Lung (tissue), 12 donors: ENCODE measurements around the gene HID1. TPM values are rescaled to one million over a fixed set of nuclear protein-coding genes. Genes with fewer than 3 reads are reported as not detected.

Experiments
- ATAC-seq: fragments of 200-7000 bp; cut with Tn5 transposase; one replicate; pipeline ENCODE4 v1.9.1; 2020; ENCODE audit warnings: moderate number of reproducible peaks; ENCODE audit not compliant: insufficient read depth, low FRiP score
- DNase-seq, 3 donors: peaks; one replicate each; pipeline ENCODE4 v3.0.0-alpha.2; 2013 to 2017
- H3K27ac ChIP-seq, 2 donors: one replicate each; pipeline ENCODE4 v1.5.1; 2013; ENCODE audit warnings: mild to moderate bottlenecking in 2 of 2, moderate library complexity in 2 of 2, control low read depth in 1 of 2, inconsistent platforms in 1 of 2, low read depth in 1 of 2, low read length in 1 of 2
- H3K27me3 ChIP-seq, 3 donors: one replicate each; pipeline ENCODE4 v1.5.1; 2013; ENCODE audit warnings: low read length in 2 of 3; ENCODE audit not compliant: control insufficient read depth in 3 of 3, insufficient read depth in 3 of 3
- H3K36me3 ChIP-seq, 4 donors: one replicate each; pipeline ENCODE4 v1.5.1; 2013; ENCODE audit warnings: low read length in 4 of 4, mild to moderate bottlenecking in 1 of 4, moderate library complexity in 1 of 4; ENCODE audit not compliant: control insufficient read depth in 4 of 4, insufficient read depth in 4 of 4
- H3K4me1 ChIP-seq, 5 donors: one replicate each; pipeline ENCODE4 v1.5.1; 2013; ENCODE audit warnings: low read length in 5 of 5, mild to moderate bottlenecking in 2 of 5, moderate library complexity in 1 of 5; ENCODE audit not compliant: control insufficient read depth in 5 of 5, insufficient read depth in 5 of 5
- H3K4me3 ChIP-seq: one replicate; pipeline ENCODE4 v1.5.1; 2013; ENCODE audit warnings: mild to moderate bottlenecking, control low read depth, moderate library complexity
- H3K9ac ChIP-seq, 2 donors: one replicate each; pipeline ENCODE4 v1.5.1; 2013; ENCODE audit warnings: low read length in 2 of 2, control low read depth in 1 of 2; ENCODE audit not compliant: insufficient read depth in 1 of 2
- H3K9me3 ChIP-seq, 4 donors: one replicate each; pipeline ENCODE4 v1.5.1; 2013; ENCODE audit warnings: low read length in 3 of 4, mild to moderate bottlenecking in 1 of 4, moderate library complexity in 1 of 4; ENCODE audit not compliant: control insufficient read depth in 4 of 4, insufficient read depth in 3 of 4
- WGBS, 2 donors: extraction: QIAGEN DNeasy Blood & Tissue Kit; methylation state at CpG; one replicate each; pipeline ENCODE4 v1.1.7; 2013; 5-methylcytosine and 5-hydroxymethylcytosine counted together
- polyA plus RNA-seq, 2 donors: library from polyadenylated mRNA; stranded (reverse); fragments of 200-250 nt; gene quantifications; one replicate each; pipeline ENCODE4 v1.2.1, GENCODE V29; 2013
- total RNA-seq, 2 donors: library from RNA; depleted of rRNA in 1 of 2; stranded (reverse); fragments of >200 nt in 1 of 2; gene quantifications; one replicate each; pipeline ENCODE4 v1.2.1, GENCODE V29; 2014 to 2021
- TF ChIP-seq, protein P1 (sequence below): IDR thresholded peaks from 2 replicates; pipeline ENCODE4 v1.5.1; 2012; ENCODE audit warnings: mild to moderate bottlenecking; ENCODE audit errors: control extremely low read depth, extremely low read depth
- donor health status: control.
- donor health status: control.
- donor health status: Bipolar disorder and iron deficiency.
- donor health status: healthy.
- donor health status: DM: yes; HTN: yes; CAD: no.

The HID1 gene
- total and polyA plus RNA-seq, 4 donors: 15.2 to 42.1 (median 29.2) TPM

- H3K36me3 ChIP-seq: no peaks in the 10 kb centered on the region
- no peak overlapping the region for H3K27ac ChIP-seq
- no peak for DNase-seq
- H3K27me3 ChIP-seq: peaks cover 0 to 76% (median 27%) of the 10 kb centered on the region in 3 donors
- H3K9me3 ChIP-seq: peaks cover 0 to 3% (median 0%) of the 10 kb centered on the region in 4 donors
- no peak overlapping the region for H3K9ac ChIP-seq
- ATAC-seq: no peak
- H3K4me3 ChIP-seq: no peak overlapping the region
- 69 to 80% methylated on average over 3 of the region's 3 CpGs for WGBS, 2 donors
- peaks cover 0 to 3% (median 0%) of the 10 kb centered on the region in 5 donors for H3K4me1 ChIP-seq
- TF ChIP-seq, protein P1, sequence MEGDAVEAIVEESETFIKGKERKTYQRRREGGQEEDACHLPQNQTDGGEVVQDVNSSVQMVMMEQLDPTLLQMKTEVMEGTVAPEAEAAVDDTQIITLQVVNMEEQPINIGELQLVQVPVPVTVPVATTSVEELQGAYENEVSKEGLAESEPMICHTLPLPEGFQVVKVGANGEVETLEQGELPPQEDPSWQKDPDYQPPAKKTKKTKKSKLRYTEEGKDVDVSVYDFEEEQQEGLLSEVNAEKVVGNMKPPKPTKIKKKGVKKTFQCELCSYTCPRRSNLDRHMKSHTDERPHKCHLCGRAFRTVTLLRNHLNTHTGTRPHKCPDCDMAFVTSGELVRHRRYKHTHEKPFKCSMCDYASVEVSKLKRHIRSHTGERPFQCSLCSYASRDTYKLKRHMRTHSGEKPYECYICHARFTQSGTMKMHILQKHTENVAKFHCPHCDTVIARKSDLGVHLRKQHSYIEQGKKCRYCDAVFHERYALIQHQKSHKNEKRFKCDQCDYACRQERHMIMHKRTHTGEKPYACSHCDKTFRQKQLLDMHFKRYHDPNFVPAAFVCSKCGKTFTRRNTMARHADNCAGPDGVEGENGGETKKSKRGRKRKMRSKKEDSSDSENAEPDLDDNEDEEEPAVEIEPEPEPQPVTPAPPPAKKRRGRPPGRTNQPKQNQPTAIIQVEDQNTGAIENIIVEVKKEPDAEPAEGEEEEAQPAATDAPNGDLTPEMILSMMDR: no peak
These were observed 37.5 kb downstream of the HID1 start for GRCh38 chr17:74935048-74935447.

DNA sequence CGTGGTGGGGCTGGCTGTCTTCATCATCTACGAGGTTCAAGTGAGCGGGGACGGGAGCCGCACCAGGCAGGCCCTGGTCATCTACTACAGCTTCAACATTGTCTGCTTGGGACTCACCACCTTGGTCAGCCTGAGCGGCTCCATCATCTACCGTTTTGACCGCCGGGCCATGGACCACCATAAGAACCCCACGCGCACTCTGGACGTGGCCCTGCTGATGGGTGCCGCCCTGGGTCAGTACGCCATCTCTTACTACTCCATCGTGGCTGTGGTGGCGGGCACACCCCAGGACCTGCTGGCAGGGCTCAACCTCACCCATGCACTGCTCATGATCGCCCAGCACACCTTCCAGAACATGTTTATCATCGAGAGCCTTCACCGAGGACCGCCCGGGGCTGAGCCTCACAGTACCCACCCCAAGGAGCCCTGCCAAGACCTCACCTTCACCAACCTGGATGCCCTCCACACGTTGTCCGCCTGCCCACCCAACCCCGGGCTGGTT, 42.0 kb downstream of the HID1 start:
- ATAC-seq (no peak), DNase-seq (no peak)
- WGBS, 2 donors: 91 to 93% methylated on average over 24 of the region's 24 CpGs
- H3K4me3 ChIP-seq: no peak overlapping the region
- H3K9me3 ChIP-seq: peaks cover 0 to 2% (median 0%) of the 10 kb centered on the region in 4 donors
- H3K9ac ChIP-seq: no peak overlapping the region
- H3K27me3 ChIP-seq: peaks cover 0 to 61% (median 36%) of the 10 kb centered on the region in 3 donors
- no peaks in the 10 kb centered on the region for H3K36me3 ChIP-seq
- TF ChIP-seq, protein P1: no peak
- H3K4me1 ChIP-seq: peaks cover 0 to 2% (median 0%) of the 10 kb centered on the region in 5 donors
- H3K27ac ChIP-seq: no peak overlapping the region

DNA sequence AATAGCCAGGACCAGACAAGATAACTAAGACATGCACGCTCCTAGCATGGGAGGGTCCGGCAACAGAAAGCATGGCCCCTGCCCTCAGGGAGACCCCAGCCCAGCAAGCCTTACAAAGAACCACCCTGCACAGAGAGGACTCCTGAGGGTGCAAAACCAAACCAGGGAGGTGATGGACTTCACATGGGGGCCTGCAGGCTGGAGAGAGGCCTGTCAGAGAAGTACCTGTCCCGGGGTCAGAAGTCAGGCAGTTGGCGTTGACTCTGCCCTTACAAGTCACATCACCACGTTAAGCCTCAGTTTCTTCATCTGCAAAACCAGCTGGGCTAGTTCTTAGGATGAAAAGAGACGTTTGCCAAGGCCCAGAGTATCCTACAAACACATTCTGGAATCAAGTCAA, 43.8 kb downstream of the HID1 start:
- no peak for DNase-seq
- no peak overlapping the region for H3K27ac ChIP-seq
- WGBS, 2 donors: 77 to 84% methylated on average over 6 of the region's 6 CpGs
- peaks cover 0 to 4% (median 0%) of the 10 kb centered on the region in 5 donors for H3K4me1 ChIP-seq
- H3K9ac ChIP-seq: no peak overlapping the region
- TF ChIP-seq, protein P1: no peak
- no peak overlapping the region for H3K4me3 ChIP-seq
- H3K27me3 ChIP-seq: peaks cover 0 to 62% (median 49%) of the 10 kb centered on the region in 3 donors
- no peaks in the 10 kb centered on the region for H3K9me3 ChIP-seq
- no peaks in the 10 kb centered on the region for H3K36me3 ChIP-seq
- ATAC-seq: no peak

- DNase-seq (no peak), ATAC-seq (no peak)
- 73 to 81% methylated on average over 3 of the region's 3 CpGs for WGBS, 2 donors
- Histone ChIP-seq H3K9ac (no peak overlapping the region), H3K36me3 (no peaks in the 10 kb centered on the region), H3K27me3 (peaks cover 0 to 58% (median 56%) of the 10 kb centered on the region in 3 donors), H3K27ac (no peak overlapping the region), H3K9me3 (no peaks in the 10 kb centered on the region), H3K4me1 (peaks cover 0 to 16% (median 3%) of the 10 kb centered on the region in 5 donors), H3K4me3 (no peak overlapping the region)
- TF ChIP-seq, protein P1: no peak
These were observed 47.3 kb downstream of the HID1 start for GRCh38 chr17:74925242-74925641.
